GM23338 (cell line): ENCODE measurements around the gene TTLL8. TPM values are rescaled to one million over a fixed set of nuclear protein-coding genes. Genes with fewer than 3 reads are reported as not detected.

Source experiments
- polyA plus RNA-seq: library from polyadenylated mRNA; unstranded; fragments of >200 nt; fragmentation: Nextera tagmentation; extraction: Ambion mirVana; gene quantifications from 2 replicates; pipeline ENCODE4 v1.2.1, GENCODE V29; 2016
- total RNA-seq: library from RNA; depleted of rRNA; stranded (reverse); fragments of >200 nt; shearing (Covaris generic); gene quantifications from 2 replicates; pipeline ENCODE4 v1.2.3, GENCODE V29; 2014; rRNA removed

The TTLL8 gene
- total and polyA plus RNA-seq, 2 experiments from 2014 or later: not detected

Other genes starting within 250 kb of the TTLL8 start
- 33.8 and 36.1 TPM in 2 replicates for gene BRD1, start 230.4 kb downstream of the TTLL8 start, total RNA-seq
- gene BRD1, start 230.4 kb downstream of the TTLL8 start, polyA plus RNA-seq: 12.3 and 13.1 TPM in 2 replicates
- 28.0 and 31.9 TPM in 2 replicates for gene ZBED4, start 204.5 kb downstream of the TTLL8 start, total RNA-seq
- 8.5 and 9.0 TPM in 2 replicates for gene ZBED4, start 204.5 kb downstream of the TTLL8 start, polyA plus RNA-seq
- gene ALG12, start 139.9 kb downstream of the TTLL8 start, total RNA-seq: 23.3 and 26.9 TPM in 2 replicates
- 18.7 and 21.8 TPM in 2 replicates for gene ALG12, start 139.9 kb downstream of the TTLL8 start, polyA plus RNA-seq
- gene CRELD2, start 139.7 kb downstream of the TTLL8 start, total RNA-seq: 34.4 and 35.7 TPM in 2 replicates
- 47.7 and 49.4 TPM in 2 replicates for gene CRELD2, start 139.7 kb downstream of the TTLL8 start, polyA plus RNA-seq
- gene PIM3, start 97.5 kb downstream of the TTLL8 start, total RNA-seq: 30.6 and 37.3 TPM in 2 replicates
- 17.7 and 18.8 TPM in 2 replicates for gene PIM3, start 97.5 kb downstream of the TTLL8 start, polyA plus RNA-seq
- 0.31 TPM in 1 of 2 replicates, not detected in the other for gene IL17REL, start 45.5 kb downstream of the TTLL8 start, total RNA-seq
- not detected in 2 replicates for gene IL17REL, start 45.5 kb downstream of the TTLL8 start, polyA plus RNA-seq
- gene MLC1, start 27.1 kb upstream of the TTLL8 start, total RNA-seq: not detected in 2 replicates
- gene MLC1, start 27.1 kb upstream of the TTLL8 start, polyA plus RNA-seq: not detected in 2 replicates
- gene MOV10L1, start 31.7 kb upstream of the TTLL8 start, total RNA-seq: 0.62 and 0.73 TPM in 2 replicates
- gene MOV10L1, start 31.7 kb upstream of the TTLL8 start, polyA plus RNA-seq: 1.2 and 1.8 TPM in 2 replicates
- gene PANX2, start 112.4 kb upstream of the TTLL8 start, total RNA-seq: 5.1 and 5.9 TPM in 2 replicates
- gene PANX2, start 112.4 kb upstream of the TTLL8 start, polyA plus RNA-seq: 2.6 and 2.8 TPM in 2 replicates
- gene TRABD, start 127.6 kb upstream of the TTLL8 start, total RNA-seq: 58.6 and 66.1 TPM in 2 replicates
- gene TRABD, start 127.6 kb upstream of the TTLL8 start, polyA plus RNA-seq: 40.8 and 44.1 TPM in 2 replicates
- 16.9 and 21.3 TPM in 2 replicates for gene SELENOO, start 142.7 kb upstream of the TTLL8 start, total RNA-seq
- 6.8 and 8.6 TPM in 2 replicates for gene SELENOO, start 142.7 kb upstream of the TTLL8 start, polyA plus RNA-seq
- gene TUBGCP6, start 186.7 kb upstream of the TTLL8 start, total RNA-seq: 32.7 and 47.1 TPM in 2 replicates
- 18.6 TPM in 2 replicates for gene TUBGCP6, start 186.7 kb upstream of the TTLL8 start, polyA plus RNA-seq
- gene HDAC10, start 193.0 kb upstream of the TTLL8 start, total RNA-seq: 32.4 and 41.9 TPM in 2 replicates
- 4.1 and 5.1 TPM in 2 replicates for gene HDAC10, start 193.0 kb upstream of the TTLL8 start, polyA plus RNA-seq
- gene MAPK12, start 203.4 kb upstream of the TTLL8 start, total RNA-seq: 20.4 and 26.1 TPM in 2 replicates
- gene MAPK12, start 203.4 kb upstream of the TTLL8 start, polyA plus RNA-seq: 10.4 and 15.8 TPM in 2 replicates
- gene MAPK11, start 212.1 kb upstream of the TTLL8 start, total RNA-seq: 1.6 and 1.9 TPM in 2 replicates
- 0.34 and 0.78 TPM in 2 replicates for gene MAPK11, start 212.1 kb upstream of the TTLL8 start, polyA plus RNA-seq
- 66.3 and 70.4 TPM in 2 replicates for gene PLXNB2, start 249.3 kb upstream of the TTLL8 start, total RNA-seq
- 29.1 and 33.0 TPM in 2 replicates for gene PLXNB2, start 249.3 kb upstream of the TTLL8 start, polyA plus RNA-seq